Renal cortex interstitium (tissue), 11 donors: Measurements from ENCODE around the gene GALNT3. TPM values are rescaled to one million over a fixed set of nuclear protein-coding genes. Genes with fewer than 3 reads are reported as not detected.

Experiments
- DNase-seq, 11 donors: peaks; one replicate each; pipeline ENCODE4 v3.0.0-alpha.2; 2013; ENCODE audit warnings: low read depth in 9 of 11, low spot score in 4 of 11; ENCODE audit errors: extremely low read depth in 1 of 11
- polyA plus RNA-seq, 3 donors: library from polyadenylated mRNA; unstranded; fragments of 120-200 nt; gene quantifications; one replicate each; pipeline ENCODE4 v1.2.1, GENCODE V29; 2013; ENCODE audit not compliant: insufficient read length in 3 of 3

The GALNT3 gene
- polyA plus RNA-seq, 3 donors = 10.6 to 20.7 (median 14.4) TPM

DNA sequence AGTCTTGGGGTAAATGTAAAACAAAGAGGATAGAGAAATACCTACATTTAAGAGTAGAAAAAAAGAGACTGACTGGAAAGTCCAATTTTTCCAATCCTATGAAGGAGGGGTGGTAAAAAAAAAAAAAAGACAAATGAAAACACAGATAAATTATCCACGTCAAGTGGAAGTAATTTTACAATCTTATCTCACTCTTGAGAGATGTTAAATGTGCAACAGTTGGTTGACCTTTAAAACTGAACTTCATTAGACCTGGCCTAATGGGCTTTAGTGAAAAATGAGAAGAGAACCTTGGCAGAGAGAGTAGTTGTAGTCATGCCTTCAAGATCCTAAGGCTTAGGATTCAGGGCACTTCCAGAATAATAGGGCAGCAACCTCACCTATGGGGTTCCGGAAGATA, 20.4 kb downstream of the GALNT3 start:
- DNase-seq = no peak

- no peak for DNase-seq
These were observed 21.9 kb downstream of the GALNT3 start for GRCh38 chr2:165772183-165772582.

DNA sequence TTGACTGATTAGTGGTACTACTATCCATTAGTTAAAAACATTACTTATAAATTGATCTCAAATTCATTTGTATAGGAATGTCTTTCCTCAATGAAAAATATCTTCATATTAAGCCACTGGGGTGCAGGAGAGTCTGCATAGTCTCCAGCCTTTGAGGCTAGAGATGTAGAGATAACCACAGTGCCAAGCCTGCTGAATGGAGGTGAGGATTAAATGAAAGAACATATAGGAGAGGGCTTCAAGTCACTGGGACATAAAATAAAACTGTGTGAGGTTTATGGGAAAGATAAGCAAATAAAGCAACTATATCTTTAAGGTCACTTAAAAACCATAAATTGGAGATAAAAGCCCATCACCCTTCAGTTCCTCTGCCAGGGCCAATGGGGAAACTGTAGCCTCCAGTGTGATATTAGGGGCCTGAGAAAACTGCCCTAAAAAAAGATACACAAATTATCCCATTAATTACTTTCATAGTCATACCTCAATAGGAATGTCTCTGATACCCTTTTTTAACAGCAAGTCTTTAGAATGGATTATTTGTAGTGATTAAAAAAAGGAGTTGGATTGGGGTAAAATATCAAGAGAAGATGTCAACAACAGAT, 27.6 kb downstream of the GALNT3 start:
- DNase-seq = no peak

- DNase-seq = no peak
These were observed 31.3 kb downstream of the GALNT3 start for GRCh38 chr2:165762723-165763122.

DNA sequence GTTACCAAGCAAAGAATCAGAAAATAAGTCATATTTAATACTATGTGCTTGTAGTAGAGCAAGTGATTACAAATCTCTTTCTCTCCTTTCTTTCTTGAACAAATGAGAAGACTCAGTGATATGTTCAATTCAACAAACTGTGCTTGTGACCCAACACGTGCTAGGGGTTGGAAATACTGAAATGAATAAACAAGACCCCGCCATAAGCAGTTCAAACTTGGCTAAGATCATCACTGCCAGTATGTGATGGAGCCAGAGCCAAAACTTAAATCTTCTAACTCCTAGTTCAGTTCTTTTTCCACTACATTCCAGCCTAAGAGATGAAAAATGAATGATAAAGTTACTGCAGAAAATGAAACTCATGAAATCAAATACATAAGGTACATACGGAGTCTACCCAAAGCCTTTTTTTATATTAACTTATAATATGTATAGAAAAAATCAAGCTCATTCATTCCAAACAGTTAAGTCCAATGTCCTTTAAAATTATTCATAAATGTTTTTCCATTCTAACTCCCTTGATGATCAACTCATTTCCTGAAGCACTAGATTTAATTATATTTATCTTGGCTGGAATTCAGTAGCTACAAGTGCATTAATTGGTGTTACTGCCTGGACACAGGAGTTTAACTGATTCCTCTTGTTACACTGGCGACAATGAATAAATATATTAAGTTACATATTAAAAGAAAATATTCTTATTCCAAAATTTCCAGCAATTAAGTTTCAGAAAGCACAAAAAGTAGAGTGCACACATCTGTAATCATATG, 36.0 kb downstream of the GALNT3 start:
- peak in 1 of 11 donors; percentile 4 for DNase-seq

DNA sequence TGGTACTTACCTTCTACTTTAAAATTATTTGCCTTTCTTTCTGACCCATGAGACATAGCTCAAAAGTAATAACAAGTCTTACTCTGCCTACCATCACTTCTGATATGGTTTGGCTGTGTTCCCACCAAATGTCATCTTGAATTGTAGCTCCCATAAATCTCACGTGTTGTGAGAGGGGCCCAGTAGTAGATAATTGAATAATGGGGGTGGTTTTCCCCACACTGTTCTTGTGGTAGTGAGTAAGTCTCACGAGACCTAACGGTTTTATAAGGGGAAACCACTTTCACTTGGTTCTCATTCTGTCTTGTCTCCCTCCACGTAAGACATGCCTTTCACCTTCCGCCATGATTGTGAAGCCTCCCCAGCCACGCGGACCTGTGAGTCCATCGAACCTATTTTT, 47.5 kb downstream of the GALNT3 start:
- no peak for DNase-seq

DNA sequence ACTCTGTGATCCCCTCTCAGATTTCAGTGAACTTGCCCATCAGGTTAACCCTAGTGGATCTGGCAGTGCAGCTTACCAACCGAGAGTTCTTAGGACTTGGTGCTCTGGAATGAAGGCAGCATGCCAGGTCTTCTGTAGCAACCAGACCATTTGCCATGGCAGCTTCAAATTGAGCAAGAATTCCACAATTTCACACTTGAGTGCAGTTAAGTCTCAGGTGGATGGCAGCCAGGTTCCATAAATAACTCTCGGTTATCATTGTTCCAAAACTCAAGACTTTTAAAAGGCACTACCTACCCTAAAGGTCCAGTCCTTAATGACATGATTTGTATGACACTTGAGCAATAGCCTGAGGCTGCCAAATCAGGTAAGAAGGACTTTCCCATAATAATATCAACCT, 48.1 kb downstream of the GALNT3 start:
- DNase-seq = no peak

DNA sequence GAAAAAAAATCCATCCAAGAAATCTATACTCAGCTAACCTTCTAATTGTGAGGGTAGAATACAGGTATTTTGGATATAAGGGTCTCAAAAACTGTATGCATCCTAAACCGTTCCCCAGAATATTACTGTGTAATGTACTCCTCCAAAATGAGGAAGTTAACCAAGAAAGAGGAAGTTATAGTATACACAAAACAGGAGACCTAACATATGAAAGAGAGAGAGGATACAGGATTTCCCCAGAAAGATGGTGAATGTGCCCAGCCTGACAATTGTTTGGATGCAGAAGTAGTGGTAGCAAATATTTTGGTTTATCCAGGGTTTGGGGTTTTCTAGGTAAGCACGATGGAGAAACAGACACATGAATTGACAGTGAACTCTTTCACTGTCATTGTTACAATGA, 50.6 kb downstream of the GALNT3 start:
- no peak for DNase-seq

- DNase-seq = no peak
These were observed 68.6 kb downstream of the GALNT3 start for GRCh38 chr2:165725421-165725820.

GRCh38 chr2:165720511-165720910, 73.5 kb downstream of the GALNT3 start:
- no peak for DNase-seq

DNA sequence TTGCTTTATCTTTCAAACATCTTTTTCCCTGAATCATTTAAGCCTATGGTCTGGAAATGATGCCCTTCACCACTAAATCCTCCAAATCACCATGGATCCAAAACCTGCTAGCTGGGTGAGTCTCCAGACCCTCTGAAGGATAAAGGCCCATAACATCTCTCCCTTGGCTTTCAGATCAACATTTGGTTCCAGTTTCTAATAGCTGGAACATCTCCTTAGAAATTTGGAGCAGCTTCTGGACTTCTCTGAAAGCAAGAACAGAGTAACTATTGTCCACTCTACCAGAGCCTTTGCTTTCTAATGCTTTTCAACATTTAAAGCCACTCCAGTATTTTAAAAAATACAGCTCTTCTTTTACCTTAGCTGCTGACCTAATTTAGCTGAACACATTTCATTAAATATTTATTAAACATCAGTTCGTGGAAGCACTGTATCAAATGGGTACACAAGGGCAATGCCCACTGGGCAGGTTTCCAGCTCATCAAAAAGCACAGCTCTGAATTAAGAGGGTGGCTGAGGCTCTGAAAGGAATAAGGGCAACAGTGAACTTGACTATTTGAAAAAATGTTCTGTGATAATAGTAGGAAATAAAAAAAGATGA, 75.3 kb downstream of the GALNT3 start:
- DNase-seq = no peak

DNA sequence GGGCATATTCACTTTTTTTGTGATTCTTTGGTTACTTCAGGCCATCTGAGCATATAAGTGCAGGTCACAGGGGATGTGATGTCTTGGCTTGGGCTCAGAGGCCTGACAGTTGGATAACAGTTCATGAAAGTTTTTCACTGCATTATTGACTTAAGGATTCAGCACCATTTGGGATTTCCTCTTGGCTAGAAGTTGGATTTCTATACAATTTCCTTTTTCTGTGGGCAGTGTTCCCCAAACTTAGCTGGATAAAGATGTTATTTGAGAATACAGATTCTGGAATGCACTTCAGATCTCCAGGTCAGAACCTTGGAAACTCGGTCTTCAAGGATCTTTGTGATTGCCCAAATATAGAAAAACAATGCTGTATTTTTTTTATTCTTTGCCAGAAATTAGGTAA, 78.0 kb downstream of the GALNT3 start:
- DNase-seq = no peak

GRCh38 chr2:165706960-165707487, 87.0 kb downstream of the GALNT3 start:
- DNase-seq = no peak

DNA sequence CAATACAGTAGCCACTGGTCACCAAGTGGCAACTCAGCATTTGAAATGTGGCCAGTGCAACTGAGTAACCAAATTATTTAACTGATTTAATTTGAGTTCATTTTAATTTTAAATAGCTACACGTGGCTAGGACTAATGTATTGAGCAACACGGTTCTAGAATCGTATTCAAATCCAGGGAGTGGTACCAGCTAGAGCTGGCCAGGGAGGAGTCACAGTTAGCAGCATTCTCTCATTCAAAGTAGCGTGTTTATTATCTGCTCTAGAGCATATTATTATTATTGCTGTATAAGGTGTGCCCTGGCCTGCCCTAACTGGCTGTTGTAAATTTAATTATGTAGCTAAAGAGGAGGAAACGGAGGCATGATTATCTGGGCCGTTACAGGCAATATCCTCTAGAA, 92.9 kb downstream of the GALNT3 start:
- DNase-seq = no peak

GRCh38 chr2:165700531-165700930, 93.5 kb downstream of the GALNT3 start:
- DNase-seq = no peak

- DNase-seq = no peak
These were observed 94.1 kb downstream of the GALNT3 start for GRCh38 chr2:165699946-165700345.

- peak; percentile 19 to 49 (median 36) for DNase-seq
These were observed 95.6 kb downstream of the GALNT3 start for GRCh38 chr2:165698444-165698884.

DNA sequence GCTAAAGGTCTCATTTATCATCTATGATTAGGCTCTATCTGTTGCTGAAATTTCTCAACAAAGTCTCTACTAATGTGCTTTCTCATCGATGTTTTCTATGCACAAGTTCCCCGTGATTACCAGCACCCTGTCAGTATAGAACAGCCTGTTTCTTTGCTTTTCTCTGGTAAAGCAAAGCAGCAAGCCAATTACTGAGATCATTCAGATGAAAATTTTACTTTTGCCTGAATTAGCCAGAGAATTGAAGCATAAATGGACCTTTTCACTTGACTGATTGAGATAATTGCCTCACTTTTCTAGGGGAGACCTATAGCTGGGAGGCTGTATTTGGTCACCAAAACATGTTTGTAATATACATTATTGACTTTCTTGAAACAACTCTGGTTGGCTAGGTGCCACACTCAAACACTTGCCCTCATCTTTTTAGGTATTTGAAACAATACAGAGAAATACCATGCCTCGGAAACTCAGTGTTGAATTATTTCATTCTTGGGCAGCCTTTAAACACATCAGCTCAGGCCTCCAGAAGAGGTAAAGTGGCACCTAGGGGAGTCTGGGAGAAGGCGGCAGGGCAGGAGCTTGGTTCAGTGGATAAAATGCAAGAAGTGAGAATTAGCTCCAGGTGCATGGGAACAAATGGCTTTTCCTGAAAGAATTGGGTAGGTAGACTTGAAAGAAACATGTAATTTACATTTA, 96.2 kb downstream of the GALNT3 start:
- DNase-seq = no peak
